ENCODE measurements around the gene TMEM132E.

Gene TMEM132E

DNA sequence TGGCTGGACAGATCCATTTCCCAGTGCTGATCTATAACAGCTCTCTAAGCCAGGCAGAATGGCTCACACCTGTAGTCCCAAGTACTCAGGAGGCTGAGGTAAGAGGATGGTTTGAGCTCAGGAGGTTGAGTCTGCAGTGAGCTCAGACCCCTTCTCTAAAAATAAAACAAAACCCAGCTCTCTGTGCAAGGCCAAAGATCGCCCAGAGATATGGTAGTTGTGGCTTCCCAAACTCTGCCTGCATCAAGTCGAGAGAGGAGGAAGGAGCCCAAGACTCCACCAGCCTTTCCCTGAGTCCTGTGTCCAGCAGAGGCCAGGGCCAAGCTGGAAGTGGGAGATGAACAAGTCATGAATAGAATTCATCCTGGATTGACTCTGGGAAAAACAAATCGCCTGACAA is 88.8 kb downstream of the TMEM132E start:
- DNase-seq, result no peak

DNA sequence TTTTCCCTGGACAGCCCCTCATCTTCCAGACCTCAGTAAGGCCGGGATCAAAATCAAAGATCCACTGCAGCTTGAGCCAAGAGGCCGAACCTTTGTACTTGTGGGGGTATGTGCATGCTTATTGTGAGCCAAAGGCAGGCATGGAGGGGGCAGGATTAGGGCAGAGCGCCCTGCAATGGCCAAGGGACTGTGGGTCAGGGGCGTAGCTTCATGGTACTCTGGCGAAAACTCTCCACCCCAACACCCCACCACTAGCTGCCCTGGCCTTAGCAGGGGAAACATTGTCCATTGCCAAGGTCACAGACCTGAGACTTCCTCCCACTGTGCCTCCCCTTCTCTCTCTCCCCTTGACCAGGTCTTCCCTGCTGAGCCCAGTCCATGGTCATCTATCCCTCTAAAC is 90.1 kb downstream of the TMEM132E start:
- DNase-seq, result no peak

GRCh38 chr17:34670618-34671017 is 91.2 kb downstream of the TMEM132E start:
- no peak for DNase-seq

DNA sequence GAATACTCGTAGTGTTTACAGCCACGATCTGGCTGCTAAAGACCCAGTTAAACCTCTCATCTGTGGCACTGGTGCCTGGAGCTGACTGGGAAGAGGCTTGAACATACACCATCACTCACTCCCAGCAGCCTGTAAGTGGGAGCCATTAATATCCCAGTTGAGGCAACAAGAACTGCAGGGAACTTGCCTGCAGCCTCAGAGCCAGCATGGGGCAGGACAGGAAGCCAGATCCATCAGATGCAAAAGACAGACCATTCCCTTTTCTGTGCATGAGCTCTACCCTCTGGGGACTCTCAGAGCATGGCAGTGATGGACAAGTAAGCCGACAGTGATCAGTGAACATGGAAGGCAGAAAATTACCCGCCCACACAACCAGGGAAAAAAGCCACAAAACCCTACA is 91.8 kb downstream of the TMEM132E start:
- DNase-seq, result no peak

DNA sequence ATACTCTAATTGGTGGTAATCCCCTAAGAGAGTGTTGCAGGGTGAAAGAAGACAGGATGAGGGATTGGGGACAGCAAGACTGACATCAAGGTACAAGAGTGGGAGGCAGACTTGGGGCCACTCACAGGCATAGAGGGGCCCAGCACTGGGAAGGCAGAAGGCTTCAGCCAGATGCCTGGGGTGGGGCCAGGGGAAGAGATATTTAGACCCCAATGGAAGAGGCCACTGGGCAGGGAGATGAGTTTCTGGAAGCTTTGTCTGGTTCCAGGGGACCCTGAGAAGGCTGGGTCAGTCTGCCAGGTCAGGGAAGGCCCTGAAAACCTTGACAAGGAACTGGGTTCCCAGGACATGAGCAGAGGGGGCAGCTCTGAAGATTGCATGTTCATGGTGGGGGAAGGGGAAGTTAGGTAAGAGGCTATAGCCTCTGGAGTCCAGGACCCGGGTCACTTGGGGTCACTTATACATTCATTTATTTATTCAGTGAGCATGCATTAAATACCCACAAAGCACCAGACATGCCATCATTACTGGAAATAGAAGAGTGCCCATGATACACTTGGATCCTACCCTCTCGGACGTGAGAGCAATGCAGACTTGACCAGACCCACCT is 92.9 kb downstream of the TMEM132E start:
- no peak for DNase-seq

DNA sequence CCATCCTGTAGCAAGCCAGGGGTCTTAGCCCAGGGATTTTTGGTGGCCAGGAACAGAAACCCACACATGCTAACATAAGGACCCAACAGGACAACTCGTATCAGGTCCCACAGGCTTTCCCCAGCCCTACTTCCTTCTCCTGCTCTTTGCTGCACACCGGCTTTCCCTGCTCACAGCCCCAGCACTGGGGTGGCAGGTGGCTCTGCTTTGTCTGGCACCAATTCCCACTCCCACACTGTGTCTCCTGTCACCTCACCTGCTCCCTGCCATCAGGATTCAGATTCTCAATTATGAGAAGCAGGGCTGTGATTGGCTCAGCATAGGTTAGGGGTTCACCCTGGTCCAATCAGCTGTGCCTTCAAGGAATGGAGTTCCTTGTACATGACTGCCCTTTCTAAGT is 94.1 kb downstream of the TMEM132E start:
- no peak for DNase-seq

- no peak for DNase-seq
Measured at GRCh38 chr17:34673995-34674890, 94.9 kb downstream of the TMEM132E start.

GRCh38 chr17:34675143-34675542 is 95.8 kb downstream of the TMEM132E start:
- DNase-seq, result no peak

DNA sequence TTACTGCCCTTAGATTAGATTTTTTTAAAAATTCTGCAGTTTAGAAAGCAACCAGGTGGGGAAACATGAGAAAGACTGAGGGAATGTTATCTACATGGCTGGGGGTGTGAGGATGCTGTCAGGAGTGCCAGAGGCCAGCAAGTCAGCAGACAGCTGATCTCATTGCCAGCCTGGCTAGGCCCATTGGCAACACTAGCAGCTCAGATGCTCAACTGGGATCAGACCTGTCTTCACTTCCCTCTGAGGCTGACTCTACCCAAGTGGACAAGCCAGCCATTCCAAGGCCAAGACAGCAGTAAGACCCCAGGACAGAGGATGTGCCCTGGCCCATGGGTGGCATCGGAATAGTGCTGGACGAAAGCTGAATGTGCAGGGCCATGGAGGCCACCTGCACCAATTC is 96.2 kb downstream of the TMEM132E start:
- DNase-seq, result no peak

- no peak for DNase-seq
Measured at GRCh38 chr17:34680151-34680550, 100.8 kb downstream of the TMEM132E start.

DNA sequence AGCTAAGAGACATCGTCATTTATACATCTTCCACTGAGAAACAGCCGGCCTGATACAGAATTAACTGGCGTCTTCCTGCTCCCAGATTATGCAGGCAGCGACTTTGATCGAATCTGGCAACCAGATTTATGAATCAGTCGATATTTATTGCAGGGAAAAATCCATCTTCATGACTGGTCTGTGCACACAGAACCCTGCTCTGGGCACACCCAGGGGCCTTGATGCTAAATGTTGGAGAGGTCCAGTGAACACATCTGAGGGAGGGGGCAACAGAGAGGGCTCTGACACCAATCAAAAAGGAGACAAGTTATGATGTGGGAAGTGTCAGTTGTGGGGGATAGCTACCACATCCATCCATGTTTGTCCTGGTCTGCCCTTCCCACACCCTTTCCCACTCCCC is 102.9 kb downstream of the TMEM132E start:
- no peak for DNase-seq

DNA sequence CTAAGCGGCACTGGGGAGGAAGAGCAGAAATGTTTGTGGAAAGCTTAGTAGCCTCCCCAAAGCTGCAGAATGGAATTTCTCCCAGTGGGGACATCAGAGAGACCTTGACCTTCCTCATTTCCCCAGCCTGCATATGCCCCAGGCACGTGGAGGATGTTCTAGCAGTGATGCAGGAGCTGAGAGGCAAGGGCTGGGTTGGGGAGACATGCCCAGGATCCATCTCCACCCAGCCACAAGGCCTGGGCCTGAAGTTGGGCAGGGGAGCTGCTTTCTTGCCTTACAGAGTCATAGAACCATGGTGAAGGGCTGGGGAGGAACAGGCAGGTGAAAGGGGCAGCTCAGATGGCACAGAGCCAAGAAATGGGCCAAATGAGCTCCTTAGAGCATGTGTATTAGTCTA is 104.0 kb downstream of the TMEM132E start:
- no peak for DNase-seq

All from stimulated activated CD4-positive, alpha-beta T cell treated with anti-CD3 and anti-CD28 coated beads, Interleukin-2, amount 100 ng/mL, for 48 hours (primary cell).